Fibroblast of mammary gland (primary cell): Measurements from ENCODE around the gene LRP5.

Source experiments
- DNase-seq: peaks from one replicate; pipeline ENCODE4 v3.0.0-alpha.2; 2010; ENCODE audit warnings: low read depth
- H3K4me3 ChIP-seq: 2 replicates; pipeline ENCODE4 v1.5.1; 2011; ENCODE audit warnings: low read depth, mild to moderate bottlenecking, low read length, moderate library complexity; ENCODE audit not compliant: control insufficient read depth
- TF ChIP-seq, protein P1 (sequence below): conservative IDR thresholded peaks from 2 replicates; pipeline ENCODE4 v1.5.1; 2011; ENCODE audit warnings: low read depth, low read length, inconsistent platforms; ENCODE audit not compliant: control insufficient read depth, insufficient read depth

The LRP5 gene

DNA sequence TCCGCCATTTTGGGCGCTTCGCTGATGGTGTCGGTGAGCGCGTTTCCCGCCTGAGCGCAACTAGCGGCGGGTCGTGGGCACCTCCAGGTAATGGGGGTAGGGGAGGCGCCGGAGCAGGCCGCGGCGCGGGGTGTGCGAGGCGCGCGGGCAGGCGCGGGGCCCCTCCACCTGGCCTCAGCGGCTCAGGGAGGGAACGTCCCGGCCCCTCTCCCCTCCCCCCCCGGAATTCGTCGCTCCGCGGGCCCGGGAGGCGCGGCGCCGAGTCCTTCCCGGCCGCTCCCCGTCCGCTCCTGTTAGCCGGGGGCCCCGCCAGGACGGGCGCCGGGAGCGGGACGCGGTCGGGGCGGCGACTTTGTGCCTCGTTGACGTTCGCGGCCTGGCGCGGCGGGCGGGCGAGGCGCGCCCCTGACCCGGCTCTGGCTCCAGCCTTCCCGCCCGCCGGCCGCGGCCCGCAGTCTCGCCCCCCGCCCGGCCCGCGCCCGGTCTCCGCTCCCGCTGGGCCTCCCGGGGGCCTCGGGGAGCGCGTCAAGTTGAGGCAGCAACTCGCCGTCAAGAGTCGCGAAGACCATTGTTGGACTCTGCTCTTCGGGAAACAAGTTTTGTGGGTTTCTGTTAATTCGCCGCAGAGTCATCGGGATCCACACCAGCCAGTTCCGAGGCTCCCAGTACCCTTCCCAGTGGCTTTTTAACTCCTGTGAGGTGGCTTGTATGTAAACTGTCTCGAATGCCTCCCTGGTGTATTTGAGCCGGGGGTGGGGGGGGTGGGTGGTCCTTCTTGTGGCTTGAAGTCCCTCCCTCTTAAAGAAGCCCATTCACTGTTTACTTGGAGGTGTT lies 148.6 kb downstream of the LRP5 start, which contains the start of gene PPP6R3:
Gene PPP6R3, plus strand, starts transcription at position 12 of the 834 bp plus-strand sequence. CDS start 76,913 bp downstream, outside the sequence.
- no peak for DNase-seq
- TF ChIP-seq, protein P1, sequence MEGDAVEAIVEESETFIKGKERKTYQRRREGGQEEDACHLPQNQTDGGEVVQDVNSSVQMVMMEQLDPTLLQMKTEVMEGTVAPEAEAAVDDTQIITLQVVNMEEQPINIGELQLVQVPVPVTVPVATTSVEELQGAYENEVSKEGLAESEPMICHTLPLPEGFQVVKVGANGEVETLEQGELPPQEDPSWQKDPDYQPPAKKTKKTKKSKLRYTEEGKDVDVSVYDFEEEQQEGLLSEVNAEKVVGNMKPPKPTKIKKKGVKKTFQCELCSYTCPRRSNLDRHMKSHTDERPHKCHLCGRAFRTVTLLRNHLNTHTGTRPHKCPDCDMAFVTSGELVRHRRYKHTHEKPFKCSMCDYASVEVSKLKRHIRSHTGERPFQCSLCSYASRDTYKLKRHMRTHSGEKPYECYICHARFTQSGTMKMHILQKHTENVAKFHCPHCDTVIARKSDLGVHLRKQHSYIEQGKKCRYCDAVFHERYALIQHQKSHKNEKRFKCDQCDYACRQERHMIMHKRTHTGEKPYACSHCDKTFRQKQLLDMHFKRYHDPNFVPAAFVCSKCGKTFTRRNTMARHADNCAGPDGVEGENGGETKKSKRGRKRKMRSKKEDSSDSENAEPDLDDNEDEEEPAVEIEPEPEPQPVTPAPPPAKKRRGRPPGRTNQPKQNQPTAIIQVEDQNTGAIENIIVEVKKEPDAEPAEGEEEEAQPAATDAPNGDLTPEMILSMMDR, result no peak

DNA sequence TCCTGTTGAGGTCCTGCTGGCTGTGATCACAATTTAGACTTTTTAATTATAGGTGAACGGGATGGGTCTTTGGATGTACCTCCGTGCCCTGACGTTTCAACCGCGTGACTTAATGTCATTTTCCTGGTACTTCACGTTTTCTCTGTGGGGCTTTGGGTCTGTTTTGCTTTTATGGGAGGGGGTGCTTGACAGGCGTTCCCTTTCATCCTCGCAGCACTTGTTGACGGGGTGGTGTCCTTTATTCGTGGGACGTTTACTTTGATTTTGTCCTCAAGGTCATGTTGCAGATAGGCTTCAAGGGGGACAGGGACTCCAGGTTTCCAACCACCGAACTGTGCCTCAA lies 149.2 kb downstream of the LRP5 start:
- TF ChIP-seq, protein P1, result no peak
- peak overlapping the region; percentile 83 for H3K4me3 ChIP-seq
- no peak for DNase-seq

More for the DNA sequence above, 148.6 kb downstream of the LRP5 start, which contains the start of gene PPP6R3:
- peak within 1 kb of the TSS; percentile 92 for H3K4me3 ChIP-seq

- H3K4me3 ChIP-seq, result no peak overlapping the region
- DNase-seq, result no peak
- TF ChIP-seq, protein P1, result no peak
These were observed 151.3 kb downstream of the LRP5 start for GRCh38 chr11:68463714-68464113.

- H3K4me3 ChIP-seq, result no peak overlapping the region
- TF ChIP-seq, protein P1, result no peak
- DNase-seq, result no peak
These were observed 154.9 kb downstream of the LRP5 start for GRCh38 chr11:68467201-68467834.

DNA sequence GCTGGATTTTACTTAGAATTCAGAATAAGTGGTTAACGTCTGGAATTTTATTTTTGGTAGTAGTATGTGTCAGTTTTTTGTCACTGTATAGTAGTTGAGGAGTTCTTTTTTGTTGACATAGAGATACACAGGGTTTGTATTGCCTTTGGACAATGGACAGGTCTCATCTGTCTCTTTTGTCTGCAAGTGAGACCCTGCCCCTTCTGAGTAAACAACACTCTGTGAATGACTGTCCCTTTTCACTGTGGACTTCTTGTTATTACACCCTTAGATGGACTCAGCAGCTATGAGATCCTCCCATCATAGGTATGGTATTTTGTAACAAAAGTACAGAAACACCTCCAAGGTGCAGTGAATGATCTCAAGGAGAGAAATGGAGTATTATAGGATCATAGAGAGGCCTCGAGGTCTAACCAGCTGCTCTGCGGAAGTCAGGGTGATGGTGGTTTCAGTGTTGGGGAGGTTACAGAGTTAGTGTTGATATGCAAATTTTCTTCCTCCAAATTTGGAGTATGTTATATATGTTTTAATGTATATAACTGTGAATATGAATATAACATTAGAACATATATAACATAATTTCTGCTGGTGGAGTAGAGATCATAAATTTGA lies 155.9 kb downstream of the LRP5 start:
- TF ChIP-seq, protein P1, result no peak
- no peak for DNase-seq
- H3K4me3 ChIP-seq, result no peak overlapping the region

- DNase-seq, result no peak
- TF ChIP-seq, protein P1, result no peak
- no peak overlapping the region for H3K4me3 ChIP-seq
These were observed 156.7 kb downstream of the LRP5 start for GRCh38 chr11:68469122-68469521.
